GM21515 (cell line): ENCODE results near the gene PARP11.

Source experiments
- ATAC-seq: cut with Tn5 transposase; IDR thresholded peaks from one replicate; pipeline ENCODE4 v1.9.1; 2021; ENCODE audit not compliant: unreplicated experiment

Gene PARP11

GRCh38 chr12:3775385-3776035 lies 97.7 kb downstream of the PARP11 start:
- no peak for ATAC-seq

GRCh38 chr12:3772380-3772779 lies 100.8 kb downstream of the PARP11 start:
- ATAC-seq: no peak

- ATAC-seq: no peak
Measured at GRCh38 chr12:3771853-3772252, 101.3 kb downstream of the PARP11 start.

- ATAC-seq: no peak
Measured at GRCh38 chr12:3770891-3771290, 102.3 kb downstream of the PARP11 start.

- no peak for ATAC-seq
Measured at GRCh38 chr12:3768911-3769447, 104.2 kb downstream of the PARP11 start.

GRCh38 chr12:3761116-3761735 lies 112.0 kb downstream of the PARP11 start:
- ATAC-seq: no peak

GRCh38 chr12:3759878-3760277 lies 113.3 kb downstream of the PARP11 start:
- ATAC-seq: no peak
